ENCODE data around the gene GCN1.
"Not testable (repeated sequence)": the region's sequence is repeated elsewhere in the genome, so short reads cannot be mapped to it uniquely, and the experiment has no call there.

GCN1 gene
- long read RNA-seq, donor 1, result 0 reads
- long read RNA-seq, donor 2, result 0 reads
- long read RNA-seq, donor 3, partial matches to known transcripts, result 0 of 6 reads
- long read RNA-seq, donor 3, other reads (novel, unspliced or antisense), result 6 of 6 reads
- long read RNA-seq, donor 4, partial matches to known transcripts, result 0 of 1 reads
- long read RNA-seq, donor 4, other reads (novel, unspliced or antisense), result 0 of 1 reads
- long read RNA-seq, donor 5, full-length matches to known transcripts, result 2 of 2 reads
- long read RNA-seq, donor 5, partial matches to known transcripts, result 0 of 2 reads
- long read RNA-seq, donor 5, other reads (novel, unspliced or antisense), result 0 of 2 reads
- long read RNA-seq, donor 6, partial matches to known transcripts, result 9 of 9 reads
- long read RNA-seq, donor 6, other reads (novel, unspliced or antisense), result 0 of 9 reads
- long read RNA-seq, donor 7, partial matches to known transcripts, result 12 of 13 reads
- long read RNA-seq, donor 7, other reads (novel, unspliced or antisense), result 0 of 13 reads
- long read RNA-seq, donor 8, partial matches to known transcripts, result 0 of 1 reads
- long read RNA-seq, donor 8, other reads (novel, unspliced or antisense), result 0 of 1 reads

DNA sequence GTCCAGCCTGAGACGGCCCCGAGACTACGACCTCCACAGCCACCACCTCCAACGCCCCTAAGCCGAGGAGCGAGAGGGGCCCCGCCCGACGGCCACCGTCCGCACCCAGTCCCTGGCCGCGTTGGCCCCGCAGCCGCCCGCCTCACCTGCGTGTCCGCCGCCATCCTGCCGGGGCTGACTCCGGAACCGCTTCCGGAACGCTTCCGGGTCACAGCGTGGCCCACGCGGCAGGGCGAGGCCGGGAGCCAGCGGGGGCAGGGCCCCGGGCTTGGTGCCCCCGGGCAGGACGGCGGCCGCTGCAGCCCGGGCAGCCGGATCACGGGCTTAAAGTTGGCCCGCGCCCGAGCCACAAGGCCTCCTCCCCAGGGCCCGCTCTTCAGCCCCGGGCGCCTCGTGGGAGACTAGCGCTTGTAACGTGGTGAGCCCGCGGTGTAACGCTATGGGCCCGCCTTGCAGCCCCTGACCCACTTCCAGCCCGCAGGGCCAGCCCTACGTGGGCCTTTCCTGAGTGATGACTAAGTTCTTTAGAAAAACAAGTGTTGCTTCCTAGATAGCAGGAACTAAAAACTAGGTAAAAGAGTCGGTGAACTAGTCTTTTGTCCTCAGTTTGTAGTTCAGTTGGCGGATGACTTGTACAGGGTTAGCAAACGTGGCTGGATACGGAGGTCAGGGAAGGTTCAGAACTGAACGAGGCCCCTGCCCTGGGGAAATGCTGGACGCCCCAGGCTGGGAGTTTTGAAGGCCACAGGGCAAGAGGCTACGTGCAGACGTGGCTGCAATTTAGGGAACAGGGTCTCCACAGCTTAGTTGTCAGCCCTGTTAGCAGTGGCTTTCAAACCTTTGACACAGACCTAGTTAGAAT, at the start of gene GCN1:
Gene GCN1 (minus strand): TSS at position 182 of the 862 bp plus-strand sequence. CDS start 18 bp downstream, at position 164.
- DNase-seq, result peak; percentile 95

DNA sequence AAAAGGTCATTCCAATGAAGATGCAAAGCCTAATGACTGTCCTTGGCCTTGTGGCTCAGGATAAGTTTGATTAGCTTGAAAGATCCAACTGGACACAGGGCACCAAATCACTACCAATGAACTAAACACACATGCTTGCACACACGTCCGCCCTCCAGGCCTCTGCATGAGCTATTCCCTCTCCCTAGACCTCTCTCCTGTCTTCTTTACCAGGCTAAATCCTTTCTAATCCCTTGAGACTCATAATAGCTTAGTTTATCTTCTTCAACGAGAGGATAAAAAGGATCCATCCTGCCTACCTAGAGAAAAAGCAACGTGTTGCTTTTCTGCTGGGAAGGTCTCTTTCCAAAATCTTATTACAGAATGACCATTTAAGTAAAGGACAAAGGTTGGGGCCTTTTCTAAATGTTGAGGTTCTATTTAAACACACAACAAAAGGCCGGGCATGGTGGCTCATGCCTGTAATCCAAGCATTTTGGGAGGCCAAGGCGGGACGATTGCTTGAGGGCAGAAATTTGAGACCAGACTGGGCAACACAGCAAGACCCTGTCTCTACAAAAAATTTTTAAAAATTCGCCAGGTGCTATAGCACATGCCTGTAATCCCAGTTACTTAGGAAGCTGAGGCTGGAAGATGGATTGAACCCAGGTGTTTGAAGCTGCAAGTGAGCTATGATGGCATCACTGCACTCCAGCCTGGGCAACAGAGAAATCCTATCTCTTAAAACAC, 48.6 kb upstream of the GCN1 start:
- DNase-seq, result no peak

- DNase-seq, result no peak
These were observed 47.8 kb upstream of the GCN1 start for GRCh38 chr12:120242275-120242799.

GRCh38 chr12:120241561-120242274, 47.2 kb upstream of the GCN1 start:
- DNase-seq, result no peak

GRCh38 chr12:120240495-120240833, 45.9 kb upstream of the GCN1 start:
- no peak for DNase-seq

DNA sequence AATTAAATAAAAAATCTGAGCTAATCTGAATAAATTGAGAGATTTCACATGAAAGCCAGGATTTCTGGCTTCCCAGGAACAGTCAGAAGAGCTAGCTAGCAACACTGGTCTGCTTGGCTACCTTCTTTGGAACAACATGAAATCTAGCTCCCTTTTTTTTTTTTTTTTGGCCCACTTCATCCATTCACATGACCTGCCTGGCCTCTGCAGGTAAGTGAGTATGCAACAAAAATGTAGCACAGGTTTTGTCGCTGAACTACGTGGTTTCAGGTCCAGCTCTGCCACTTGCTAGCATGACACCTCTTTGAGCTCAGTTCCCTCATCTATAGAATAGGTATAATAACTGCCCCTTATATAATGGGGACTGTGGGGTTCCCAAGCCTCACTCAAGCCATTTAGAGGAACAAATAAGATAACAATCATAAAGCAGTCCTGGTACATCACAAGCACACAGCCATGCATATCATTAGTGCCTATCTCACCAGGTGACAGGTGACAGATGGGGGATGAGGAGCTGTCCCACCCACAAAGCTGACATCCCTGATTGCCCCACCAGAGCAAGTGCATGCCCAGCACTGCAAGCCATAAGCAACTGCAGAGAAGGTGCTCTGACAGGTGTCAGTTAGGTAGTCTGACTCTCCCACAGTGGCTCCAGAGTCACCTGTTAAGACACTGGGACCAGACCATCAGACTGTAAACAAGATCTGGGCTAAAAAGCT, 45.4 kb upstream of the GCN1 start:
- no peak for DNase-seq

DNA sequence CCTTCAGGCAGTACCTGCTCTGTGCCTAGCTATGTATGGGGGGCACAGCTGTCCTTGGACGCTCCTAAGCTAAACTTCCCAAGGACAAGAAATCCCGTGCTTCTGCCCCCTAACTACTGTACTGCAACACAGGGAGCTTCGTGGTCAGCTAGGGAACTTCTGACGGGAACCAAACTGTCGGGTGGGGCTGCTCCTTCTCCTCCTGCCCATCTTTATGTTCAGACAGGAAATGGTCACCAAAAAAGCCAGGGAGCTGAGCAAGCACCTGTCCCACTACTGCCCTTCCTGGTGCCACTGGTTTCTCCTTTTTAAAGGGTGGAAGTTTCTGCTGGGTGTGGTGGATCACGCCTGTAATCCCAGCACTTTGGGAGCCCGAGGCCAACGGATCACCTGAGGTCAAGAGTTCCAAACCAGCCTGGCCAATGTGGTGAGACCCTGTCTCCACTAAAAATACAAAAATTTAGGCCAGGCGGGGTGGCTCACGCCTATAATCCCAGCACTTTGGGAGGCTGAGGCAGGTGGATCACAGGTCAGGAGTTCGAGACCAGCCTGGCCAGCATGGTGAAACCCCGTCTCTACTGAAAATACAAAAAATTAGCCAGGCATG, 44.4 kb upstream of the GCN1 start:
- no peak for DNase-seq

GRCh38 chr12:120238217-120238616, 43.7 kb upstream of the GCN1 start:
- no peak for DNase-seq

DNA sequence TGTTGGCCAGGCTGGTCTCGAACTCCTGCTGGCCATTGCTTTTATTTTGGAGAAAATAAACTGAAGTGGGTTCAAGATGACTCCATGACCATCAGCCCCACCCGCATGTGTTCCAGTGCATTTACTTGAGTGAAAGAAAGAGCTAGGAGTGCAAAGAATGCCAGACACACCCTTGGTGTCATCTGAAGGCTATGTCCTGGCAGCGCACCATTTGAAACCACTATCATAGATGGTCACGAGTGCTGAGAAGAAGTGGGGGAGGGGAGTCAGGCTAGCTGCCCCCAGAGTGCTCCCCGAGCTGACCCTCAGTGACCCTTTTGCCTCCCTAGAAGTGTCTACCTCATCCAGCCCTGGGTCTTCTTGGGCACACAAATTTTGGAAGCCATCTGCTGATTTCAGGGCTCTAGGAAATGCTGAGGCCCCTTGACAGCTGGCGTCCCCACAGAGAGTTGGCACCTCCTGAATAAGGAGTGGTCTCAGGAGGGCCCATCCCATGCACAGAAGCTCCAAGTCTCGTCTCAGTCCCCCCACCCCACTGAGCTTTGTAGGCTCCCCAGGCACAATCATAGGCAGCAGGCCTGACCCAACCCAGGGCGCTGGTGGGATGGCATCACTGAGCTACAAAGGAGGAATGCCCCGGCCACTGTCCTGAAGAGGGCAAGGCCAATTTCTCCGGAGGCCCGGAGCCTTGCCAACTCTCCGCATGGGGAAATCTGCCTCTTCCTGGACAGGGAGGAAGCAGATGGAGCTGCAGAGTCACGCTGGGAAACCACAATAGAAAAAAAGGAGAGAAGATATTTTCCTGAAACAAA, 43.1 kb upstream of the GCN1 start:
- DNase-seq, result no peak

GRCh38 chr12:120236809-120237208, 42.3 kb upstream of the GCN1 start:
- not testable (repeated sequence) for DNase-seq

- DNase-seq, result peak; percentile 54
These were observed 41.1 kb upstream of the GCN1 start for GRCh38 chr12:120235369-120236323.

- peak; percentile 64 for DNase-seq
These were observed 40.3 kb upstream of the GCN1 start for GRCh38 chr12:120234643-120235368.

GRCh38 chr12:120231316-120232011, 36.9 kb upstream of the GCN1 start:
- no peak for DNase-seq

DNA sequence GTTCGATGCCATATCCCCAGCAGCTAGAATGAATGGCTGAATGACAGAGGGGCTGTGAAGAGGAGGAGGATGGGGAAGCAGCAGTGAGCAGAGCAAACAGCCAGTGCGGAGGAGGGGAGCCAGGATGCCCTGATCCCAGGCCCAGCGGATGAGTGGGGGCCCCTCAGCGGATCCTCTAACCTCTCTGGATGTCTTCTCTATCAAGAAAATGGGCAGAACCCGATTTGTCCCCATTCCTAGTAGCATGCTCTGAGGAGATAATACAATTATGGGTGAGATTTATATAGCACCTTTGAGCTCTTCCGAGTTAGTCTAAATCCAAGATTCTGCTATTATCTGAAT, 36.4 kb upstream of the GCN1 start:
- DNase-seq, result no peak

- DNase-seq, result no peak
These were observed 35.9 kb upstream of the GCN1 start for GRCh38 chr12:120230326-120230973.
